ENCODE results near the gene COX5B.
"Not testable (repeated sequence)": the region's sequence is repeated elsewhere in the genome, so short reads cannot be mapped to it uniquely, and the experiment has no call there.

The COX5B gene

DNA sequence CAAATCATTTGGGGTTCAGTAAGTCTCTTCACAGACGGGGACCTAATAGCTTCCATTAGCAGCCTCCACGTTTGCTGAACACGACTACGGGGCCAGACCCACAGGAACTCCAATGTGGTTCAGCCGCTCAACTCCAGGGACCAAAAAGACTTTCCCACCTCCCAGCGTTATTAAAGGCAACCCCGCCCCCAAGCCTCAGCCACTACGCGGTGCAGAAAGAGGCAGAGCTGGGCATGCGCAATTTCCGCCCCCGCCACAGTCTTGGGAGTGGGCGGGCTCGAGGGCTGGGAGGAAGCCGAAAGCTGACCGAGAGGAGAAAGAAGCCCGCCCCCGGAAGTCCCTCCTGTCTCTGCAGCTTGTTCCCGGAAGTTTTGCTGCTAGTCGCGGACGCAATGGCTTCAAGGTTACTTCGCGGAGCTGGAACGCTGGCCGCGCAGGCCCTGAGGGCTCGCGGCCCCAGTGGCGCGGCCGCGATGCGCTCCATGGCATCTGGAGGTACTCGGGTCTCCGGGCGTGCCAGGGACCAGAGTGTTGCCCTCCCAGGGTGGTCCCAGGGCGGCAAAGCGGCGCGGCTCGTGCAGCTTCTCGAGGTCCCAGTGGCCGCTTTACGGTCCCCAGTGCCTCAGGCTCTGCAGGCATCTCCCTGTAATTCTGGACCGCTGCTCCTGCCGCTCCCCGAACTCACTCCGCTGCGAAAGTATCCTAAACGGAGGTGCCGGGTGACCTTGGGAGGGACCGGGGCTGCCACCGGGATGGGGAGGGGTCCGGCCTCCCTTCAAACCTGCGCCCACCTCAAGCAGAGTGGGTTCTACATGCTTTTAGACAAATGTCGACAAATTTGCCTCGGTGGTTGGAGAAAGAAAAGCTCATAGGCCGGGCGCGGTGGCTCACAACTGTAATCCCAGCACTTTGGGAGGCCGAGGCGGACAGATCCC lies at the start of gene COX5B:
Gene COX5B (plus strand): TSS at position 368 of the 935 bp plus-strand sequence. CDS start 25 bp downstream, at position 393.
- DNase-seq (ENCODE audit: low read depth): peak; percentile 98

DNA sequence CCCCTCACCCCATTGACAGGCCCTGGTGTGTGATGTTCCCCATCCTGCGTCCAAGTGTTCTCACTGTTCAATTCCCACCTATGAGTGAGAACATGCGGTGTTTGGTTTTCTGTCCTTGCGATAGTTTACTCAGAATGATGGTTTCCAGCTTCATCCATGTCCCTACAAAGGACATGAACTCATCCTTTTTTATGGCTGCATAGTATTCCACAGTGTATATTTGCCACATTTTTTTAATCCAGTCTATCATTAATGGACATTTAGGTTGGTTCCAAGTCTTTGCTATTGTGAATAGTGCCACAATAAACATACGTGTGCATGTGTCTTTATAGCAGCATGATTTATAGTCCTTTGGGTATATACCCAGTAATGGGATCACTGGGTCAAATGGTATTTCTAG lies 49.7 kb upstream of the COX5B start:
- DNase-seq (ENCODE audit: low read depth): not testable (repeated sequence)

DNA sequence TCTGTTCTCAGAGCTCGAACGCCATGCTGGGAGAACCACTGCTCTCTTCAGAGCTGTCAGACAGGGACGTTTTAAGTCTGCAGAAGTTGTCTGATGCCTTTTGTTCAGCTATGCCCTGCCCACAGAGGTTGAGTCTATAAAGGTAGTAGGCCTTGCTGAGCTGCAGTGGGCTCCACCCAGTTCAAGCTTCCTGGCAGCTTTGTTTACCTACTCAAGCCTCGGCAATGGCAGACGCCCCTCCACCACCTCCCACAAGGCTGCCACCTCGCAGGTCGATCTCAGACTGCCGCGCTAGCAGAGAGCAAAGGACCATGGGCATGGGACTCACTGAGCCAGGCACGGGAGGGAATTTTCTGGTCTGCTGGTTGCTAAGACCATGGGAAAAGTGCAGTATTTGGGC lies 44.3 kb upstream of the COX5B start:
- not testable (repeated sequence) for DNase-seq (ENCODE audit: low read depth)

DNA sequence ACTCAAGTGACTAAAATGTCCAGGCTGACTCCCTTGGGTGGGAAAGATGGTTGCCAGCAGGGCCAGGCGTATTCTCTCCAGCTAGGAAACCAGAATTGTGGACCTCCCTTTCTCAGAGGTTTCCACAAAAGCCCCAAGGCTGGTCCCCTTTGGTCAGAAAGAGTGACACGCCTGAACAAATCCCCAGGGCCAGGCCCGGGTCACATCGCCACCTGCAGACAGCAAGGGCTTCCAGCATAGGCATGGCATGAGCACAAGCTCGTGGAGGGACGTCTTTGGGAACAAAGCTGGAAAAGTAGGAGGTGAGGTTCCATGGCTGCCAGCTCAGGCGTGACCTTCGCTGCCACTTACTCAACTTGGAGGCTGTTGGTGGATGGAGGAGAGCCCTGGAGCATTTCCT lies 40.8 kb upstream of the COX5B start:
- DNase-seq (ENCODE audit: low read depth): not testable (repeated sequence)

- DNase-seq (ENCODE audit: low read depth): not testable (repeated sequence)
These were observed 40.1 kb upstream of the COX5B start for GRCh38 chr2:97605524-97606339.

GRCh38 chr2:97608745-97609144 lies 37.1 kb upstream of the COX5B start:
- DNase-seq (ENCODE audit: low read depth): not testable (repeated sequence)

GRCh38 chr2:97611895-97612294 lies 34.0 kb upstream of the COX5B start:
- DNase-seq (ENCODE audit: low read depth): not testable (repeated sequence)

- DNase-seq (ENCODE audit: low read depth): not testable (repeated sequence)
These were observed 30.1 kb upstream of the COX5B start for GRCh38 chr2:97615746-97616145.

GRCh38 chr2:97617911-97618310 lies 28.0 kb upstream of the COX5B start:
- no peak for DNase-seq (ENCODE audit: low read depth)

DNA sequence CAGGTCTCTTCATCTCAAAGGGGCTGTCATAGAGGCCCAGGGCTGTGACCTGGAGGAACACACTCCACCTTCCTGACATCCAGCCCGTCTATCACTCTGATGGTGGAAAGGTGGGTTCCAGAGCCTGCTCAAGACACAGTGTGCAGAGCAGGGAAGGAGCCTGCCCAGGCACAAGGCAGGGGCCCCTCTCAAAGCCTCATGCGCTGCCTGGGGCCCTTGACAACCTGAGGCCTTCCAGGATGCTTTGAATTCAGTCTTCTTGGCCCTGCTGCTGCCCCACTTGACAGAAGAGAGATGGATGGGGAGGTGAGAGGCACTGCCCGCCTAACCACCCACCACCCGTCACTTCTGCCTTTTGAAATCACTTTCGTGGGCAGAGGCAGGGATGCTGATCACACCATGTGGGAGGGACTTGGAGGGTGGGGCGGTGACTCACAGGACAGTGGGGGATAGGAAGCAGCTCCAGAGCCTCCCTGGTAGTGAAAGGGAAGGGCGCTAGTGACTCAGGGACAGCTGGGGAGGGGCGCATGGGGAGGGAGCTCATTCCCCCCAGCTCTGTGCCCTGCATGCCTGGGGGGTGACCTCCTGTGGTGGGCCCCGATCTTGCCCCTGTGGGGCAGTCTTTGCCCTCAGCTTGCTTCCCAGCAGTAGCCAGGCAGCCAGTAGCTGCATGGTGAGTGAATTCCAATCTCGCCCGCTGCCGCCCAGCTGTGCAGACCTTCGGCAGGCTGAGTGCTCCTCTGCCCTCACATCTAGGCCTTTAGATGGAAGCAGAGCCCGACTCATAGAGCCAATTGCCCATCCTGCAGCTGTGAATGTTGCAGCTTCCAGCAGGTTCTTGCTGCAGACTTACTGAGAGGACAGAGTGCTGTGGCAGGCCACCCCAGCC lies 26.7 kb upstream of the COX5B start:
- not testable (repeated sequence) for DNase-seq (ENCODE audit: low read depth)

DNA sequence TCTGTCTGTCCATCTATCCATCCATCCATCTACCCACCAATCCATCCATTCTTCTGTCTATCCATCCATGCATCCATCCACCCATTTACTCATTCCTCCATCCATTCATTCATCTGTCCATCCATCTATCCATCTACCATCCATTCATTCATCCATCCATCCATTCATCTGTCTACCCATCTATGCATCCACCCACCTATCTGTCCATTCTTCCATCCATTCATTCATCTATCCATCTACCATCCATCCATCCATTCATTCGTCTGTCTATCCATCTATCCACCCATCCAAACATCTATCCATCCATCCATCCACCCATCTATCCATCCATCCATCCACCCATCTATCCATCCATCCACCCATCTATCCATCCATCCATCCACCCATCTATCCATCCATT lies 25.4 kb upstream of the COX5B start:
- not testable (repeated sequence) for DNase-seq (ENCODE audit: low read depth)

- DNase-seq (ENCODE audit: low read depth): not testable (repeated sequence)
These were observed 22.9 kb upstream of the COX5B start for GRCh38 chr2:97622976-97623375.

DNA sequence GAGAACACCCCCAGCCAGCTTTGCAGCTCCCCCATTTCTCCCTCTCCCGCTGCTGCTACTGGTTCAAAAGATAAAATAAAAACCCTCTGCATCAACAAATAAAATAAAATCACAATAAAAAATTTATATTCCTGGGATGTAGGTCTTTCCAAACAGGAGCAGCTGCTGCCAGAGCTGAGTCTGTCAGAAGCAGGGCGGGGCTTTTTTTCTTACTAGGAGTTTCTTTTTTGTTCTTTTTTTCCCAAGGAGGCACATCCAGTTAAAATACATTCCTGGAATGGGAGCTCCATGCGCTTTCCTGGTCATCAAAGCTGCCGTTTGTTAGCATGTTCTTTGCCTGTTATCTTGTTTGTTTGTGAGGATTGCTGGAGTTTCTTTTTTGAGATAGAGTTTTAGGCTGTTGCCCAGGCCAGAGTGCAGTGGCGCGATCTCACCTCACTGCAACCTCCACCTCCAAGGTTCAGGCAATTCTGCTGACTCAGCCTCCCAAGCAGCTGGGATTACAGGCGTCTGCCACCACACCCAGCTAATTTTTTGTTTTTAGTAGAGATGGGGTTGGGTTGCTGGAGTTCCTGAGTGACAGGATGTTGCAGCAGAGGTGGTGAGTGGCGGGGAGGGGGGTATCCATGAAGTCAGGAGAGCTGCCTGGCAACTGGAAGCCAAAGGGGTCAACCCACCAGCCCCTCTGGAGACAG lies 20.4 kb upstream of the COX5B start:
- DNase-seq (ENCODE audit: low read depth): not testable (repeated sequence)

GRCh38 chr2:97626049-97626430 lies 19.8 kb upstream of the COX5B start:
- DNase-seq (ENCODE audit: low read depth): not testable (repeated sequence)

DNA sequence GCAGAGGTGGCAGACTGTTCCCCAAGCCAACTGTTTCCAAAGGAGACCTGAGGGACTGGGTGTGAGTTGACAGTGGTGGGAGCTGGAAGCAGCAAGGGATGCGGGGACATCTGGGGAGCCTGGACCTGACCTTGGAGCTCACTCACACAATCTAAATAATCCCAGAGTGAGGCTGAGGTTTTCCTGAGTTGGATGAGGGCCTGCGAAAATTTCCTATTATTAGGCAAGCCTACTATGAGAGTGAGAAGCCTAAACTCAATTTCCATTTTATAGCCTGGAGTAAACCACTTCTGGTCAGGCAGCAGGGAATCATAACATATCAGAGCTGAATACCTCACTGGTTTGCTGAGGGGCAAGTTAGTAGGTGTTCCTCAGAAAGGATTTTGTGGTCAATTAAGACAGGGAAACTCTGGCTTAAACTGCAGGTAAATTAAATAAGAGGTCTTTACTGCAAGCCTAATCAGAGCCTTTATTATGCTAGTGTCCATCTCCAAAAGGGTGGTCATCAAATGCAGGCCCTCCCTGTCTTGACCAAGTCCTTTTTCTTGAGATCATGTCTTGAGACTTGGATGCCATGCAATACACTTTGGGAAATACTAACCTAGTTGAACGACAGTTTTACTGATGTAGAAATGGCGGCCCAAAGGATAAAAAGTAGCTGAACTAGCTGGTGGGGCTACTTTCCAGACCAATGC lies 1.7 kb upstream of the COX5B start:
- DNase-seq (ENCODE audit: low read depth): no peak

GRCh38 chr2:97645112-97645694 lies 659 bp upstream of the COX5B start:
- DNase-seq (ENCODE audit: low read depth): peak; percentile 12

DNA sequence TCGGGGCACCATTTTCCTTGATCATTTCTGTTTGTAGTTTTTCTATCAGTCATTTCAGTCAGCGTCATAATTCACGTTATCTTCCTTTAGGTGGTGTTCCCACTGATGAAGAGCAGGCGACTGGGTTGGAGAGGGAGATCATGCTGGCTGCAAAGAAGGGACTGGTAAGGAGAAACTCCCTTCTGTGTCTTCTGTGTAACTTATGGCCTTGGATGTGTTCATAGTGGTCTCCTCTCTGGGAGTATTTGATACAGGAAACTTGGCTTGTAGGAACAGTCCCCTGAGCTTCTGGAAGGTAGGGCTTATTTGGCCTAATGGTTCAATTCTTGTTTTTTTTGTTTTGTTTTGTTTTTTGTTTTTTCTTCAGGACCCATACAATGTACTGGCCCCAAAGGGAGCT lies 1.1 kb downstream of the COX5B start:
- no peak for DNase-seq (ENCODE audit: low read depth)

GRCh38 chr2:97651114-97651513 lies 5.3 kb downstream of the COX5B start:
- no peak for DNase-seq (ENCODE audit: low read depth)

DNA sequence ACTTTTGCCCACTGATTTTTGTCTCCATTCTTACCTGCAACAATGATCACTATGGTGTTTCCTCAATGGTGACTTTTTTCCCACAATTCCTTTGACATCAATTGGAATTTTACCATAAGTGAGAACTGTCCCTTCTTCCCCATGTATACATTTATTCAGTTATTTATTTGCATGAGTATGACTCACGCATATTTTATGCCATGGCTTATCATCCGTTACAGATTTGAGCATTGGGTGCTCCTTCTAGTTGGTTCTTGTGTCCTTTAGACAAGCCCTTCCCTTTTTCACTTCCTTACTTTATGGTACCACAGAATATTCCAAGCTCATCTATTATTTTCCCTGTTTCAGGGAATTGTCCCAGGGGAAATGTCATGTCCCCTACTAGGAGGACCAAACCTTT lies 7.6 kb downstream of the COX5B start:
- no peak for DNase-seq (ENCODE audit: low read depth)

DNA sequence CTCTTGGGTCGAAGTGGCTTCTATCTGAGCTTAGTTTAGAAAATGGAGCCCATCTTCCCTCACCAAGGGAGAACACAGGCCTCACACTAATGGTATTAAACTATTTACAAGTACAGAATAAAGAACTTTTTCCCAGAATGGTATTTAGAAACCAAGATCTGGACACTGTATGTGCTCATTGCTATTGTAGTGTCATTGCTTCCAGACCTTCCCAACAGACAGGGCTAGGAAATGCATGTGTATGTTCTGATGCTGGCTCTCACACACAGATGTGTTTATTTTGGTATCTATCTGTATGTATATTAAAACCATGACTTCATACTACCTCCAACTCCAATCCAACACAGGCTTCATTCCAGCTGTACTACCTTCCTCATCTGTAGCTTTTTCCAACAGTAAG lies 8.0 kb downstream of the COX5B start:
- DNase-seq (ENCODE audit: low read depth): no peak
